BE2C (cell line): ENCODE measurements around the gene TUSC1.

ENCODE experiments used
- DNase-seq: peaks from one replicate; pipeline ENCODE4 v3.0.0-alpha.2; 2020
- H3K27me3 ChIP-seq: fragments of 250-450 bp; sonication (Bioruptor Pico); 2 replicates; pipeline ENCODE4 v1.5.1; 2020; ENCODE audit warnings: mild to moderate bottlenecking
- H3K36me3 ChIP-seq: fragments of 250-450 bp; sonication (Bioruptor Pico); 2 replicates; pipeline ENCODE4 v1.5.1; 2020; ENCODE audit warnings: mild to moderate bottlenecking
- H3K4me1 ChIP-seq: fragments of 250-450 bp; sonication (Bioruptor Pico); 2 replicates; pipeline ENCODE4 v1.5.1; 2020
- H3K4me3 ChIP-seq: 2 replicates; pipeline ENCODE4 v1.5.1; 2011; ENCODE audit warnings: low read depth, low read length
- H3K9me3 ChIP-seq: fragments of 250-450 bp; sonication (Bioruptor Pico); 2 replicates; pipeline ENCODE4 v1.5.1; 2020
- TF ChIP-seq, protein P1 (sequence below): IDR thresholded peaks from 2 replicates; pipeline ENCODE4 v1.5.1; 2012; ENCODE audit warnings: mild to moderate bottlenecking, low read depth, low read length

The TUSC1 gene

DNA sequence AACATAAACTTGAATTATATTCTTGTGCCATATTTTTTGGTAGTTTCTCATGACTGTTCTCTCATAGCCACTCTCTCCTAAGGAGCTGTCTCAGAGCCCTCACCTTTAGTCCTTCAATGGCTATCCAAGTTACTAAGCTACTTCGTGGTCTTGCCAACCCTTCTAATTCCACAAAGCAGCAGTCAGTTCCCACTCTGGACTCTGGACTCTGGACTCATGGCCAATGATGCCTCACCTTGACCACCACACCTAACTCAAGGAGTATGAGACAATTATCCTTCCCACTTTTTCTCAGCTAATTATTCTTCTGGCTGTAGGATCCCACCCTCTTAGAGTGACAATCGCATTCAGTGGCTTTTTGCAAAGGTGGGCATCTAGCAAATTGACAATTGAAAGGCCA is 42.2 kb downstream of the TUSC1 start:
- Histone ChIP-seq H3K4me1 (no peaks in the 10 kb centered on the region), H3K9me3 (no peaks in the 10 kb centered on the region), H3K27me3 (0 out of 2 replicates have a peak, but pooled peaks cover 4% of the 10 kb centered on the region), H3K4me3 (no peak overlapping the region), H3K36me3 (no peaks in the 10 kb centered on the region)
- no peak for DNase-seq
- TF ChIP-seq, protein P1, sequence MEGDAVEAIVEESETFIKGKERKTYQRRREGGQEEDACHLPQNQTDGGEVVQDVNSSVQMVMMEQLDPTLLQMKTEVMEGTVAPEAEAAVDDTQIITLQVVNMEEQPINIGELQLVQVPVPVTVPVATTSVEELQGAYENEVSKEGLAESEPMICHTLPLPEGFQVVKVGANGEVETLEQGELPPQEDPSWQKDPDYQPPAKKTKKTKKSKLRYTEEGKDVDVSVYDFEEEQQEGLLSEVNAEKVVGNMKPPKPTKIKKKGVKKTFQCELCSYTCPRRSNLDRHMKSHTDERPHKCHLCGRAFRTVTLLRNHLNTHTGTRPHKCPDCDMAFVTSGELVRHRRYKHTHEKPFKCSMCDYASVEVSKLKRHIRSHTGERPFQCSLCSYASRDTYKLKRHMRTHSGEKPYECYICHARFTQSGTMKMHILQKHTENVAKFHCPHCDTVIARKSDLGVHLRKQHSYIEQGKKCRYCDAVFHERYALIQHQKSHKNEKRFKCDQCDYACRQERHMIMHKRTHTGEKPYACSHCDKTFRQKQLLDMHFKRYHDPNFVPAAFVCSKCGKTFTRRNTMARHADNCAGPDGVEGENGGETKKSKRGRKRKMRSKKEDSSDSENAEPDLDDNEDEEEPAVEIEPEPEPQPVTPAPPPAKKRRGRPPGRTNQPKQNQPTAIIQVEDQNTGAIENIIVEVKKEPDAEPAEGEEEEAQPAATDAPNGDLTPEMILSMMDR: no peak

DNA sequence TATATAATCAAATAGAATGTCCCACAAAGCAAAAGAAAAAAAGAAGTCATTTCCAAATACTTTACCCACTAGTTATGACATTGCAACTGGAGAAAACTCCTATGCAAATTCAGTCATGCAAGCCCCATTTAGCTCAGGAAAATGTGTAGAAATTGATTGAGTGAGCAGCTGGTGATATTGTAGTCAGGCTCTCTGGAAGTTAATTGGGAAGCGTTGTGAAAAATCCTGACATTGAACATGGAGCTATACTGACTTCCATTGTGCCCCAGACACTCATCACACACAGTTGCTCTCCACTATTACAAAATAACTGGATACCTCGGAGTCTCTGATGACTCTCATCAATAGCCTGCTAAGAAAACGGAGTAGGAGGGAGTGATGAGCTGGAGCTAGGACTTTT is 49.0 kb downstream of the TUSC1 start:
- Histone ChIP-seq H3K36me3 (no peaks in the 10 kb centered on the region), H3K27me3 (0 out of 2 replicates have a peak, but pooled peaks cover 4% of the 10 kb centered on the region), H3K4me1 (no peaks in the 10 kb centered on the region), H3K4me3 (no peak overlapping the region), H3K9me3 (no peaks in the 10 kb centered on the region)
- DNase-seq: no peak
- TF ChIP-seq, protein P1: no peak
